BLaER1 treated with 17β-estradiol and CSF1 and Interleukin-3, amounts not matched to agents 10 nM and 100 nM (cell line): ENCODE results near the gene PRPF8.

Experiments used
- H3K27ac ChIP-seq, 11 experiments: shearing (Covaris generic); formaldehyde crosslinking; 2 replicates each; pipeline ENCODE4 v1.8.1; 2022
- H3K27me3 ChIP-seq, 11 experiments: shearing (Covaris generic); formaldehyde crosslinking; 2 replicates each; pipeline ENCODE4 v1.8.1; 2022
- H3K36me3 ChIP-seq, 11 experiments: shearing (Covaris generic); formaldehyde crosslinking; 2 replicates each; pipeline ENCODE4 v1.8.1; 2022
- H3K4me1 ChIP-seq, 10 experiments: shearing (Covaris generic); formaldehyde crosslinking; 2 replicates each; pipeline ENCODE4 v1.8.1; 2022
- H3K4me2 ChIP-seq, 11 experiments: shearing (Covaris generic); formaldehyde crosslinking; 2 replicates each; pipeline ENCODE4 v1.8.1; 2022
- H3K4me3 ChIP-seq, 10 experiments: shearing (Covaris generic); formaldehyde crosslinking; 2 replicates each; pipeline ENCODE4 v1.8.1; 2022
- H3K9ac ChIP-seq, 11 experiments: shearing (Covaris generic); formaldehyde crosslinking; 2 replicates each; pipeline ENCODE4 v1.8.1; 2022
- H3K9me3 ChIP-seq, 11 experiments: shearing (Covaris generic); formaldehyde crosslinking; replicated peaks in 1 of 11; 2 replicates each; pipeline ENCODE4 v1.8.1; 2022
- H4K20me1 ChIP-seq, 11 experiments: shearing (Covaris generic); formaldehyde crosslinking; 2 replicates each; pipeline ENCODE4 v1.8.1; 2022
- Cebpa-rat ChIP-seq, 11 experiments: shearing (Covaris generic); IDR thresholded peaks; 2 replicates each; pipeline ENCODE4 v1.8.1; 2022

PRPF8 gene

GRCh38 chr17:1612400-1612799 is 72.3 kb downstream of the PRPF8 start:
- H3K9ac ChIP-seq: peak overlapping the region; percentile 46 to 76 (median 71); a peak in 19 of 22 replicates
- H3K4me1 ChIP-seq: peaks cover 64 to 98% (median 92%) of the 10 kb centered on the region in 10 experiments
- H3K27me3 ChIP-seq: no peaks in the 10 kb centered on the region
- no peaks in the 10 kb centered on the region for H3K9me3 ChIP-seq
- no peak for TF ChIP-seq Cebpa-rat (IDR thresholded peaks at IDR 0.05)
- H3K4me2 ChIP-seq: peak overlapping the region; percentile 54 to 97 (median 76)
- no peaks in the 10 kb centered on the region for H4K20me1 ChIP-seq
- H3K4me3 ChIP-seq: peak overlapping the region in 1 of 10 experiments; percentile 35; a peak in 1 of 20 replicates
- H3K27ac ChIP-seq: peak overlapping the region; percentile 63 to 99 (median 89)
- peaks cover 0 to 91% (median 79%) of the 10 kb centered on the region in 11 experiments; a peak in 20 of 22 replicates for H3K36me3 ChIP-seq

- Histone ChIP-seq H3K4me1 (peaks cover 64 to 98% (median 91%) of the 10 kb centered on the region in 10 experiments), H3K9ac (peak overlapping the region; percentile 46 to 76 (median 71); a peak in 19 of 22 replicates), H3K9me3 (no peaks in the 10 kb centered on the region), H3K4me2 (peak overlapping the region; percentile 54 to 97 (median 76)), H3K36me3 (peaks cover 0 to 88% (median 75%) of the 10 kb centered on the region in 11 experiments; a peak in 20 of 22 replicates), H3K27ac (peak overlapping the region; percentile 63 to 99 (median 89)), H4K20me1 (no peaks in the 10 kb centered on the region), H3K27me3 (no peaks in the 10 kb centered on the region), H3K4me3 (peak overlapping the region in 2 of 10 experiments; percentile 15 to 35; a peak in 4 of 20 replicates)
- TF ChIP-seq Cebpa-rat (IDR thresholded peaks at IDR 0.05): peak; percentile 69 to 93 (median 87); a peak in 21 of 22 replicates
These were observed 73.0 kb downstream of the PRPF8 start for GRCh38 chr17:1611715-1612114.

- H3K9me3 ChIP-seq: peaks cover 0 to 13% (median 0%) of the 10 kb centered on the region in 11 experiments; a peak in 6 of 22 replicates
- H3K27me3 ChIP-seq: no peaks in the 10 kb centered on the region; a peak in 1 of 22 replicates
- peak overlapping the region in 9 of 11 experiments; percentile 76 to 97 (median 89); a peak in 18 of 22 replicates for H3K4me2 ChIP-seq
- H3K9ac ChIP-seq: peak overlapping the region in 7 of 11 experiments; percentile 70 to 92 (median 83); a peak in 10 of 22 replicates
- no peak overlapping the region for H3K4me3 ChIP-seq
- H3K4me1 ChIP-seq: peaks cover 58 to 95% (median 85%) of the 10 kb centered on the region in 10 experiments
- H3K36me3 ChIP-seq: peaks cover 0 to 83% (median 68%) of the 10 kb centered on the region in 11 experiments; a peak in 20 of 22 replicates
- TF ChIP-seq Cebpa-rat (IDR thresholded peaks at IDR 0.05): no peak
- H4K20me1 ChIP-seq: no peaks in the 10 kb centered on the region
- H3K27ac ChIP-seq: peak overlapping the region; percentile 79 to 99 (median 90)
These were observed 76.0 kb downstream of the PRPF8 start for GRCh38 chr17:1608676-1609075.

DNA sequence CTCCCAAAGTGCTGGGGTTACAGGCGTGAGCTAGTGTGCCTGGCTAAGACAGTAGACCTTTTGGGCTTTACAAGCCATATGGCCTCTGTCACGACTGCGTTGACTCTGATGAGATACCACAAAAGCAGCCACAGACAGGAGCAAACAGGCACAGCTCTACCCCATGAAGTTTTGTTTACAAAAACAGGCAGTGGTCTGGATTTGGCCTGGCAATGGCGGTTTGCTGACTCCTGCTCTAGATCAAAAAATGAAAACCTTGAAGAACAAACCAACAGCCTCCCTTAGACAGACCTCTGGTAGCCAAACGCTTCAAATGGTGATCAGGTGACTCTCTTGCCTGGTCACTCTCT is 76.7 kb downstream of the PRPF8 start:
- no peaks in the 10 kb centered on the region for H4K20me1 ChIP-seq
- peak overlapping the region; percentile 79 to 99 (median 90) for H3K27ac ChIP-seq
- no peak overlapping the region for H3K4me3 ChIP-seq
- H3K9ac ChIP-seq: peak overlapping the region; percentile 67 to 92 (median 78)
- H3K27me3 ChIP-seq: no peaks in the 10 kb centered on the region; a peak in 1 of 22 replicates
- H3K4me2 ChIP-seq: peak overlapping the region; percentile 66 to 97 (median 87)
- H3K9me3 ChIP-seq: peaks cover 0 to 20% (median 4%) of the 10 kb centered on the region in 11 experiments; a peak in 11 of 22 replicates
- no peak for TF ChIP-seq Cebpa-rat (IDR thresholded peaks at IDR 0.05)
- H3K4me1 ChIP-seq: peaks cover 54 to 95% (median 78%) of the 10 kb centered on the region in 10 experiments
- peaks cover 0 to 83% (median 68%) of the 10 kb centered on the region in 11 experiments; a peak in 20 of 22 replicates for H3K36me3 ChIP-seq

- TF ChIP-seq Cebpa-rat (IDR thresholded peaks at IDR 0.05): no peak
- Histone ChIP-seq H4K20me1 (peaks cover 0 to 5% (median 0%) of the 10 kb centered on the region in 11 experiments; a peak in 1 of 22 replicates), H3K4me2 (peak overlapping the region; percentile 66 to 97 (median 89)), H3K9ac (peak overlapping the region; percentile 67 to 92 (median 78)), H3K4me3 (peak overlapping the region in 5 of 10 experiments; percentile 5 to 33 (median 22); a peak in 6 of 20 replicates), H3K9me3 (peaks cover 8 to 35% (median 17%) of the 10 kb centered on the region in 11 experiments), H3K27ac (peak overlapping the region; percentile 79 to 99 (median 90)), H3K36me3 (peaks cover 9 to 89% (median 73%) of the 10 kb centered on the region in 11 experiments), H3K4me1 (peaks cover 39 to 82% (median 63%) of the 10 kb centered on the region in 10 experiments), H3K27me3 (no peaks in the 10 kb centered on the region; a peak in 1 of 22 replicates)
These were observed 78.2 kb downstream of the PRPF8 start for GRCh38 chr17:1606352-1606985.

DNA sequence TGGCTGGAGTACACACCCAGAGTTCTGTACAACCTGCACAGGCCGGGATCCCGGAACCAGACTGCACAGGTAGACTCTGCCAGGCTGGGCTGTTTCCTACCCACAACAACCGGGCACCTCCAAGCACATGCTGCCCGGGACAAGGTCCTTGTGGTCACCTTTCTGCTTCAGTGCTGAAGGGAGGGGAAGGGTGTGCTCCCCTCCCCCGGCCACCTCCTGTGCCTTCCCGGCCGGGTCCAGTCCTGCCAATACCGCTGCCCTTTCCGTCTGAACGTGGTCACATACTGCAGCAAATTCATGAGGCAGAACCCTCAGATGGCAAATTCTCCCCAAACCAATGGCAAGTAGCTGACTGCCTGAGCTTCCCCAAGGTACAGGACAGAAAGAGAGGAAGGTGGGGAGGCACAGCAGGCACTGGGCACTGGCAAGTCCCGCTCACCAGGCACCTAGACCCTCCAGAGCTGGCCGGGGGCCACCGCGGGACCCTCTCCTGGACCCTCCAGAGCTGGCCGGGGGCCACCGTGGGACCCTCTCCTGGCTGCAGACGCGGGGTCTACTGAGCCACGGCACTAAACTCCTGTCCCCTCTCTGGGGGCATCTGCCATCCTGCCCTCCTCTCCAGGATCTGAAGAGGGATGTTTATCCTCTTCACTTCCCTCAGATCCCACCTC is 78.9 kb downstream of the PRPF8 start:
- peaks cover 8 to 40% (median 24%) of the 10 kb centered on the region in 11 experiments for H3K9me3 ChIP-seq
- peaks cover 10 to 90% (median 77%) of the 10 kb centered on the region in 11 experiments for H3K36me3 ChIP-seq
- H3K9ac ChIP-seq: peak overlapping the region; percentile 67 to 92 (median 78)
- no peak for TF ChIP-seq Cebpa-rat (IDR thresholded peaks at IDR 0.05)
- peak overlapping the region; percentile 66 to 97 (median 89) for H3K4me2 ChIP-seq
- H3K27ac ChIP-seq: peak overlapping the region; percentile 79 to 99 (median 90)
- no peak overlapping the region for H3K4me3 ChIP-seq
- no peaks in the 10 kb centered on the region; a peak in 1 of 22 replicates for H3K27me3 ChIP-seq
- peaks cover 0 to 11% (median 0%) of the 10 kb centered on the region in 11 experiments; a peak in 1 of 22 replicates for H4K20me1 ChIP-seq
- peaks cover 33 to 76% (median 57%) of the 10 kb centered on the region in 10 experiments for H3K4me1 ChIP-seq

GRCh38 chr17:1604831-1605528 is 79.7 kb downstream of the PRPF8 start:
- Histone ChIP-seq H3K27ac (peak overlapping the region in 9 of 11 experiments; percentile 19 to 55 (median 38); a peak in 12 of 22 replicates), H3K9me3 (peaks cover 8 to 43% (median 30%) of the 10 kb centered on the region in 11 experiments), H3K4me2 (peak overlapping the region in 2 of 11 experiments; percentile 36 to 56; a peak in 4 of 22 replicates), H3K4me1 (peaks cover 31 to 67% (median 48%) of the 10 kb centered on the region in 10 experiments), H4K20me1 (peaks cover 0 to 11% (median 0%) of the 10 kb centered on the region in 11 experiments; a peak in 1 of 22 replicates), H3K36me3 (peaks cover 10 to 89% (median 73%) of the 10 kb centered on the region in 11 experiments), H3K9ac (peak overlapping the region in 1 of 11 experiments; percentile 18; a peak in 4 of 22 replicates), H3K27me3 (no peaks in the 10 kb centered on the region; a peak in 1 of 22 replicates), H3K4me3 (no peak overlapping the region)
- no peak for TF ChIP-seq Cebpa-rat (IDR thresholded peaks at IDR 0.05)

DNA sequence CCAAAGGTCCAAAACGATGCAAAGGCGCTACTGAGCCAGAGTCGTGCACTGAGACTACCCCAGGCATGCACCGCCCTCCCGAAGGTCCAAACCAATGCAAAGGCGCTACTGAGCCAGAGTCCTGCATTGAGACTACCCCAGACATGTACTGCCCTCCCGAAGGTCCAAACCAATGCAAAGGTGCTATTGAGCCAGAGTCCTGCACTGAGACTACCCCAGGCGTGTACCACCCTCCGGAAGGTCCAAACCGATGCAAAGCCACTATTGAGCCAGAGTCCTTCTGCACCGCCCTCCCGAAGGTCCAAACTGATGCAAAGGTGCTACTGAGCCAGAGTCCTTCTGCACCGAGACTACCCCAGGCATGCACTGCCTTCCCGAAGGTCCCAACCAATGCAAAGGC is 83.1 kb downstream of the PRPF8 start:
- TF ChIP-seq Cebpa-rat (IDR thresholded peaks at IDR 0.05): no peak
- Histone ChIP-seq H3K4me2 (no peak overlapping the region), H3K4me3 (peak overlapping the region in 6 of 10 experiments; percentile 3 to 36 (median 30); a peak in 6 of 20 replicates), H3K36me3 (peaks cover 10 to 92% (median 71%) of the 10 kb centered on the region in 11 experiments), H3K4me1 (peaks cover 10 to 39% (median 19%) of the 10 kb centered on the region in 10 experiments), H3K27ac (no peak overlapping the region), H3K27me3 (no peaks in the 10 kb centered on the region; a peak in 1 of 22 replicates), H3K9ac (no peak overlapping the region), H4K20me1 (peaks cover 0 to 11% (median 0%) of the 10 kb centered on the region in 11 experiments; a peak in 1 of 22 replicates), H3K9me3 (peaks cover 8 to 43% (median 30%) of the 10 kb centered on the region in 11 experiments)
